Measurements from ENCODE around the gene ALDOC. TPM values are rescaled to one million over a fixed set of nuclear protein-coding genes. Genes with fewer than 3 reads are reported as not detected.

The ALDOC gene
- total RNA-seq, 4 donors from 2014 or later, result 0.87 to 7.0 (median 3.3) TPM

DNA sequence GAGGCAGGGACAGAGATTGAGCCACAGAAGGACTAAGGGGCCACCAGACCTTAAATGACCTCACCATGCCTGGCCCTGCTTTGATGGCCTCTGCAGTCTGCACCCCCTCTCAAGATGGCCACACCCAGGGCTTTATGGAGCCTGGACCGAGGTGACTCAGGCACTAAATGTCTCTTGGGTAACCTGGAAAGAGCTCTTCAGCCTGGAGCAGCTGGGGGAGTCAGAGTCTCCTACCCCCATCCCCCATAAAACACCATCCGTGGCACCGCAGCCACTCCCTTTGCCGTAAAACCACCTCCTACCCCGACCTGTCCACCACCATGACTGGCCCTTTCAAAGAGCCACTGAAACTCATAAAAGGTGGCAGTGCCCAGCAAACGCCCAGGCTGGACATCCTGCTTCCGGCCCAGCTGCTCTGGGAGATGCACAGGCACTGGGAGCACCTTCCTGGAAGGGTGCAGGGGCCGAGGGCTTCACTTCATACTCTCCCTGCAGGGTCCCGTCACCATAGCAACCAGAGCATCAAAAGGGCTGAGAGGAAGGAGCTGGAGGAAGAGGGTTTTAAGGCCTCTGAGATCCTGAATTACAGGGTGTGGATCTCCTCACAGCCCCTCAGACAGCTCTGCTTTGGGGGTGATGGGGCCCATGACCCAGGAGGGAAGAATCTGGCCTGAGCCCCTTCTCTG lies 48.2 kb downstream of the ALDOC start:
- in situ Hi-C loops (cut with MboI; ENCODE audit: low sequenced_read_pairs in 4 of 4) (no loop called here), intact Hi-C loops (cut with DNase I; ENCODE audit: low total_unique reads) (no loop called here)
- TF ChIP-seq POLR2A (IDR thresholded peaks at IDR 0.05), result no peak
- TF ChIP-seq, protein P1, sequence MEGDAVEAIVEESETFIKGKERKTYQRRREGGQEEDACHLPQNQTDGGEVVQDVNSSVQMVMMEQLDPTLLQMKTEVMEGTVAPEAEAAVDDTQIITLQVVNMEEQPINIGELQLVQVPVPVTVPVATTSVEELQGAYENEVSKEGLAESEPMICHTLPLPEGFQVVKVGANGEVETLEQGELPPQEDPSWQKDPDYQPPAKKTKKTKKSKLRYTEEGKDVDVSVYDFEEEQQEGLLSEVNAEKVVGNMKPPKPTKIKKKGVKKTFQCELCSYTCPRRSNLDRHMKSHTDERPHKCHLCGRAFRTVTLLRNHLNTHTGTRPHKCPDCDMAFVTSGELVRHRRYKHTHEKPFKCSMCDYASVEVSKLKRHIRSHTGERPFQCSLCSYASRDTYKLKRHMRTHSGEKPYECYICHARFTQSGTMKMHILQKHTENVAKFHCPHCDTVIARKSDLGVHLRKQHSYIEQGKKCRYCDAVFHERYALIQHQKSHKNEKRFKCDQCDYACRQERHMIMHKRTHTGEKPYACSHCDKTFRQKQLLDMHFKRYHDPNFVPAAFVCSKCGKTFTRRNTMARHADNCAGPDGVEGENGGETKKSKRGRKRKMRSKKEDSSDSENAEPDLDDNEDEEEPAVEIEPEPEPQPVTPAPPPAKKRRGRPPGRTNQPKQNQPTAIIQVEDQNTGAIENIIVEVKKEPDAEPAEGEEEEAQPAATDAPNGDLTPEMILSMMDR (IDR thresholded peaks at IDR 0.05 in 4 of 5, conservative IDR thresholded peaks at IDR 0.05 in 1 of 5), result no peak
- no peaks in the 10 kb centered on the region for H3K36me3 ChIP-seq
- DNase-seq (no peak), ATAC-seq (no peak)
- H3K4me3 ChIP-seq, result no peak overlapping the region
- no peak overlapping the region for H3K27ac ChIP-seq
- no peaks in the 10 kb centered on the region for H3K4me1 ChIP-seq
- no peaks in the 10 kb centered on the region for H3K9me3 ChIP-seq
- no peaks in the 10 kb centered on the region for H3K27me3 ChIP-seq

- Histone ChIP-seq H3K4me1 (no peaks in the 10 kb centered on the region), H3K27ac (no peak overlapping the region), H3K27me3 (no peaks in the 10 kb centered on the region), H3K4me3 (no peak overlapping the region), H3K9me3 (no peaks in the 10 kb centered on the region), H3K36me3 (no peaks in the 10 kb centered on the region)
- TF ChIP-seq POLR2A (IDR thresholded peaks at IDR 0.05), result no peak
- TF ChIP-seq, protein P1 (IDR thresholded peaks at IDR 0.05 in 4 of 5, conservative IDR thresholded peaks at IDR 0.05 in 1 of 5), result no peak
- no peak for DNase-seq
- intact Hi-C loops (cut with DNase I; ENCODE audit: low total_unique reads), result no loop called here
- in situ Hi-C loops (cut with MboI; ENCODE audit: low sequenced_read_pairs in 4 of 4), result no loop called here
- no peak for ATAC-seq
Observed at GRCh38 chr17:28527859-28528258, 48.8 kb downstream of the ALDOC start.

GRCh38 chr17:28527181-28527681 lies 49.5 kb downstream of the ALDOC start:
- Histone ChIP-seq H3K27ac (no peak overlapping the region), H3K9me3 (no peaks in the 10 kb centered on the region), H3K36me3 (no peaks in the 10 kb centered on the region), H3K4me1 (no peaks in the 10 kb centered on the region), H3K4me3 (no peak overlapping the region), H3K27me3 (no peaks in the 10 kb centered on the region)
- intact Hi-C loops (cut with DNase I; ENCODE audit: low total_unique reads), result no loop called here
- ATAC-seq (no peak), DNase-seq (no peak)
- in situ Hi-C loops (cut with MboI; ENCODE audit: low sequenced_read_pairs in 4 of 4), result no loop called here
- TF ChIP-seq, protein P1 (IDR thresholded peaks at IDR 0.05 in 4 of 5, conservative IDR thresholded peaks at IDR 0.05 in 1 of 5), result no peak
- TF ChIP-seq POLR2A (IDR thresholded peaks at IDR 0.05), result no peak

GRCh38 chr17:28526381-28526780 lies 50.3 kb downstream of the ALDOC start:
- Histone ChIP-seq H3K4me1 (no peaks in the 10 kb centered on the region), H3K27me3 (no peaks in the 10 kb centered on the region), H3K4me3 (no peak overlapping the region), H3K9me3 (no peaks in the 10 kb centered on the region), H3K36me3 (no peaks in the 10 kb centered on the region), H3K27ac (no peak overlapping the region)
- intact Hi-C loops (cut with DNase I; ENCODE audit: low total_unique reads), result no loop called here
- in situ Hi-C loops (cut with MboI; ENCODE audit: low sequenced_read_pairs in 4 of 4), result no loop called here
- no peak for DNase-seq
- ATAC-seq, result no peak
- TF ChIP-seq, protein P1 (IDR thresholded peaks at IDR 0.05 in 4 of 5, conservative IDR thresholded peaks at IDR 0.05 in 1 of 5), result no peak
- no peak for TF ChIP-seq POLR2A (IDR thresholded peaks at IDR 0.05)
